NCI-H82 treated with DMSO at 0.1 percent for 48 hours (cell line): Measurements from ENCODE around the gene ODF4.

Experiments used
- DNase-seq: peaks from one replicate; lab custom pipeline; 2025; ENCODE audit not compliant: unreplicated experiment; lab: John Stamatoyannopoulos, UW

Gene ODF4, protein sequence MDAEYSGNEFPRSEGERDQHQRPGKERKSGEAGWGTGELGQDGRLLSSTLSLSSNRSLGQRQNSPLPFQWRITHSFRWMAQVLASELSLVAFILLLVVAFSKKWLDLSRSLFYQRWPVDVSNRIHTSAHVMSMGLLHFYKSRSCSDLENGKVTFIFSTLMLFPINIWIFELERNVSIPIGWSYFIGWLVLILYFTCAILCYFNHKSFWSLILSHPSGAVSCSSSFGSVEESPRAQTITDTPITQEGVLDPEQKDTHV

DNA sequence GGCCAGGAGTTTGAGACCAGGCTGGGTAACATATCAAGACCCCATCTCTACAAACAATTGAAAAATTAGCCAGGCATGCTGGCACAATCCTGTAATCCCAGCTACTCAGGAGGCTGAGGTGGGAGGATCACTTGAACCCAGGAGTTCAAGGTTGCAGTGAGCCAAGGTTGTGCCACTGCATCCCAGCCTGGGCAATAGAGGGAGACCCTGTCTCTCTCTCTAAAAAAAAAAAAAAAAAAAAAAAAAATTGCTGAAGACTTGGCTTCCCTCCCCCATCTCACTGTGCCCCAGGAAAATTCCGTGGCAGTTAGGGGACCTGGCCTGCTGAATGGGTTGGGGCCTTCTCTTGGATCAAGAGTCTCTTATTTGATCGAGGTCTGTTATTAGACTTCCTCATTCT is at the start of gene ODF4:
Gene ODF4, plus strand, starts transcription at position 301 of the 400 bp plus-strand sequence. CDS start 212 bp downstream, outside the sequence.
- DNase-seq: no peak

DNA sequence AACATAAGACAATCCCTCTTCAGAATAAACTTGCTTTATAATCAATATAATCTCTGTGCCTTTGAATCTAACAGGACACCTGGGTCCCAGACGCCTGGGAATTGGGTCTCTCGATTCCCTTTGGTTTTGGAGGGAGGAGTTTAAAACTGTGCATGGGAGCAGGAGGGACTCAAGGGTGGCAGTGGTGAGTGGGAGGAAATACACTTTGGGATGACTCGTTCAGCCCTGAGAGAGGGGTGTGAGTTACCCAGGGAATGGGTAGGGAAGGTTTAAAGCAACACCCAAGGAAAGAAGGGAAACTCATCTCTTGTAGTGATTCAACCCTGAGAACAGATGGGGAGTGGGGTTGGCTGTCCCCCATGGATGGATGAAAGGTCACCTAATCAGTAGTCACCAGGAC is 49.6 kb upstream of the ODF4 start:
- no peak for DNase-seq

DNA sequence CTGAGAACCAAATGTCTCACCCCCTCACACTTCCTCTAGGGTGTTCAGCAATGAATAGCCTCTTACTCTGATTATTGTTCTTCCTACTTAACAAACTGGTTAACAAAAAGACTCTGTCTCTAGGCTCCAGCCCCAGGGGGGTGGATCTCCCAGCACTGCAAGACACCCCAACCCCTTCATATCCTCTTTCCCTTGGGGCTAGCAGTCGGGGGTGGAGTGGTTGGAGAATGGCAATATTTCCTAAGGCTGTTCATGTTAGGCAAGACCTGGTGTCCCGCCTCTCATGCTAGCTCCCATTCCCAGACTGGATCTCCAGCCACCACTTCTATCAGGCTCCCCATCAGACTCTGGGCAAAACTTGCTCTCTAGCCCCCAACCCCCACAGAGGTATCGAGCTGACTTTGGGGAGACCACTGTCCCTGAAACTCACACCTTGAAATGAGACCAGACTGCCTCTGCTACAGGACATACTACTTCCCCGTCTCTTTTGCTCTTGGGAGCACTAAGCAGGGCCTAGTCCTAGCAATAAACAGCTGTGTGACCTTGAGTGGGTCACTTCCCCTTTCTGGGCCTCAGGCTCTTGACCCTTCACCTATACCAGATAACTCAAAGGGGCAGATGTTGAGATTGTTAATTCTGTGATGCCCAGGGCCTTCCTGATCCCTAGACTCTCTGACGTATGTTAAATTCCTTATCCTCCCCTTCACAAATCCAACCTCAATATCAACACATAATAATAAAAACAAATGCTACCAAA is 46.8 kb upstream of the ODF4 start:
- no peak for DNase-seq

DNA sequence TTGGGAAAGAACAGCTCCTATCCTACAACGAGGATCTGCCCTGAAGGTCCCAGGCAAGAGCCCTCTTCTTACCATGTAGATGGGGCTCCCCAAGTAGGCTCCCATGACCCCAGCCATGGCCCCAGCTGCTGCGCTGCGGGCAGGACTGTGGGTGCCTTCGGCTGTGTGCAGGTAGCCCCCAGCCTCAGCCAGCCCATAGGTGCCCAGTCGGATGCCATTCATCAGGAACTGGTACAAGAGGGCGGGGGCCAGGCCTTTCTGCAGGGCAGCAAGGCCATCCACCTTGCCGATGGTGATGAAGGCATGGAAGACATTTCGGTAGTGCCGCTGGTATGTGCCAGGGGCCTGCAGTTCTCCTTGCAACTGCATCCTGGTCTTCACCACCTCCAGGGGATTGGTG is 45.3 kb upstream of the ODF4 start:
- no peak for DNase-seq

DNA sequence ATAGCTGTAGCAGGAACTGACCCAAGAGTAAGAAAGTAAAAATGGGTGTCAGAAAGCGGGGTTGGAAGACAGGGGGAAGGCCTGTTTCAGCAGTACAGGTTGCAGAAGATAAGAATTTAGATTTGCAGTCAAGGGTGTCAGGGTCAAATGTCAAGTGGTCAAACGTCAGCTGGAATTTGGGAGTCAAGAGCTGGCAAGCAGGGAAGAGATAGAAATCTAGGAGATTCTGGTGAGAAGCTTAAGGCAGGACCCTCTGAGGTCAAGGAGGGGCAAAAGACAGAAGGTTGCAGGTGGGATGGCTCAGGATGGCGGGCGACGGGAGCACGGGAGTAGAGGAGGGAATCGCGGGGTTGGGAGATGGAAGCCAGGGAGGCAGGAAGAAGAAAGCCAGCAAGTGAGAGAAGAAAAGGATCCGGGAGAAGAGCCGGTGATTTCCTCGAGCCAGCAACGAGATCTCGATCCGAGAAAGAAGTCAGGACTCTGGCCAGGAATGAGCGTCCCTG is 44.8 kb upstream of the ODF4 start:
- DNase-seq: no peak

DNA sequence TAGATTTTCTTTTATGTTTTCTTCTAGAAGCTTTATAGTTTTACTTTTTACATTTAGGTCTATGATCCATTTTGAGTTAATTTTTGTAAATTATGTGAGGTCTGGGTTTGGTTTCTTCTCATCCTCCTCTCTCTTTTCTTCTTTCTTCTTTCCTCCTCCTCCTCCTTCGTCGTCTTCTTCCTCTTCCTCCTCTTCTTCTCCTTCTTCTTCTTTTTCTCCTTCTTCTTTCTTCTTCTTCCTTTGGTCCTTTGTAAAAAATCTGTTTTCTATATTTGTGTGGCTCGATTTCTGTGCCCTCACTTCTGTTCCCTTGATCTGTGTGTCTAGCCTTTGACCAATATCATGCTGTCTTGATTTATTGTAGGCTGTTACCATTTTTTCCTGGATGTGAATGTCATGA is 39.4 kb upstream of the ODF4 start:
- no peak for DNase-seq

DNA sequence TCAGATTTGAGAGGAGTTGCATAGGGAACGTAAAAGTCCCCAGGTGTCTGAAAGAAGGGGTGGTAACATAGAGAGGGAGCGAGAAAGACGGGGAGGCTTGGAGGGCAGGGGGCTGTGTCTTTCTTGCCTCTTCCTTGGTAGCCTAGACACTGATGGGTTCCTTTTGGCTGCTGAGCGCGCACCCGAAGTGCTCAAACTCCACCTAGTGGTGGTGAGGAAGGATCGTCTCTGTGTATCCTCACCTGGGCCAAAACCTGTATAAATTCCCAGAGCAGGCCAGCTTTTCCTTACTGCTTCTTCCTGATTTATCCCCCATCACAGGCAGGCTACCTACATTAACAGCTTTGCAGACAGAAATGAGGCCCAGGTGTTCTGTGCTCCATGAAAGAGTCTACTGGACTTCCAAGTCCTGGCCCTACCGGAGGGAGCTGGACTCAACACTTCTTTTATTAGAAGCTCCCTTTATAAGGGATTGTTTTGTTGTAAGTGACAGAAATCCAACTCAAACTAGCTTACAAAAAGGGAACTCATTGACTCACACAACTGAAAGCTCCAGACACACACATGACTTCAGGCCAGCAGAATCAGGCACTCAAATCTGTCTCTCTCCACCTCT is 38.9 kb upstream of the ODF4 start:
- peak; percentile 84 for DNase-seq

DNA sequence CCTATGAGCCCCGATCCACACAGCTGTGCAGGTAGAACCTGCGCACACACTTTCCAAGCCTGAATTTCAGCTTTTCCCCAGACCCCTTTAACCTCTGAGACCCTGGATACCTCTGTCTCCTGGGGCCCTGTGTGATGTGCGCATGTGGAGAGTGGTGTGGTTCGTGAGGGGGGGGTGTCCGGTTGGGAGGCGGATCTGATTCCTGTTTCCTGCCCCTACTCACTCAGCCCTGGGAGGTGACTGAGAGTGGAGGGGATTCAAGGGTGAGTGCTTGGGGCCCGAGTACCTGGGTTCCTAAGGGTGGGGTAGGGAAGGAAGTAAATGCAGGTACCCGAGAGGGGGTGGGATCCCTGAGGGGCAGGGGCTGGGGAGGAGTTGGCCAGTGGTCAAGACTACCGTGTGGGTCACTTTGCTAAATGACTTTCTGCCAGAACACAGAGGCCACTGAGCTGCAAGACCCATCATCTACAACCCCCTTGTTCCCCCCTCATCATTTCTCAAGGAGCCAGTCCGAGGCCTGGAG is 29.0 kb upstream of the ODF4 start:
- no peak for DNase-seq

DNA sequence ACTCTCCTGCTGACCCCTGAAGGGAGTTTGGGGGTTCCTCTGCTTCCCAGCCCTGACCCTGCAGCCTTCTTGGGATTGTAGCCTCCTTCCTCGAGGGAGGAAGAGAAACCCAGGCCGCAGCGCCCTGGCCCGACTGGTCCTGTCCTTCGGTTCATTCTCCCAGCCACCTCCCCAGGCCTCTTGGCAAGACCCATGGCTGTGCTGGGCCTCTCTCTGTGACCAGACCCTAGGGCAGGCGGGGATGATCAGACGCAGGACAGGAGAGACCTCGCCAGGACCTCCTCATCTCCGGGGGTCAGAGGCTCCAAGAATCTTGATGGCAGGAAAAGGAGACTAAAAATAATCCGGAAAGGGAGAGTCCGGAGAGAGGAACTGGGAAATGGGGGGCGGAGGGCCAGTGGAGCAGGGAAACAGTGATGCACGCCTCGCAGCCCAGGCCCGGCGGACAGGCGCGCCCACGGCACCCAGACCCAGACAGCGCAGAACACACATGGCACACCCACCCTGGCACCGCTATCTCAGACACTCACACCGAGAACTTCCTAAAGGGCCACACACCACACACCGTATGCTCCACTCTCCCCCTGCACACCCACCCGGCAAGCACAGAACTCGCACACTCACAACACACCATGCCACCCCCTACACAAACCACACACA is 28.4 kb upstream of the ODF4 start:
- DNase-seq: no peak

DNA sequence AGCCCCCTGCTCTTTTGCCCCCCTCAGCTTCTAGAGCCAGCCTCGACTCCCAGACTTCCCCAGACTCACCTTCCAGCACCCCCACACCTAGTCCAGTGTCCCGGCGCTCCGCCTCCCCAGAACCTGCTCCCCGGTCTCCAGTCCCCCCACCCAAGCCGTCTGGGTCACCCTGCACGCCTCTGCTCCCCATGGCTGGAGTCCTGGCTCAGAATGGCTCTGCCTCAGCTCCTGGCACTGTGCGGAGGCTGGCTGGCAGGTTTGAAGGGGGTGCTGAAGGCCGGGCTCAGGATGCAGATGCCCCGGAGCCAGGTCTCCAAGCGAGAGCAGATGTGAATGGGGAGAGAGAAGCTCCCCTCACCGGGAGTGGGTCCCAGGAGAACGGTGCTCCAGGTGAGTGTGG is 27.4 kb upstream of the ODF4 start:
- DNase-seq: no peak

DNA sequence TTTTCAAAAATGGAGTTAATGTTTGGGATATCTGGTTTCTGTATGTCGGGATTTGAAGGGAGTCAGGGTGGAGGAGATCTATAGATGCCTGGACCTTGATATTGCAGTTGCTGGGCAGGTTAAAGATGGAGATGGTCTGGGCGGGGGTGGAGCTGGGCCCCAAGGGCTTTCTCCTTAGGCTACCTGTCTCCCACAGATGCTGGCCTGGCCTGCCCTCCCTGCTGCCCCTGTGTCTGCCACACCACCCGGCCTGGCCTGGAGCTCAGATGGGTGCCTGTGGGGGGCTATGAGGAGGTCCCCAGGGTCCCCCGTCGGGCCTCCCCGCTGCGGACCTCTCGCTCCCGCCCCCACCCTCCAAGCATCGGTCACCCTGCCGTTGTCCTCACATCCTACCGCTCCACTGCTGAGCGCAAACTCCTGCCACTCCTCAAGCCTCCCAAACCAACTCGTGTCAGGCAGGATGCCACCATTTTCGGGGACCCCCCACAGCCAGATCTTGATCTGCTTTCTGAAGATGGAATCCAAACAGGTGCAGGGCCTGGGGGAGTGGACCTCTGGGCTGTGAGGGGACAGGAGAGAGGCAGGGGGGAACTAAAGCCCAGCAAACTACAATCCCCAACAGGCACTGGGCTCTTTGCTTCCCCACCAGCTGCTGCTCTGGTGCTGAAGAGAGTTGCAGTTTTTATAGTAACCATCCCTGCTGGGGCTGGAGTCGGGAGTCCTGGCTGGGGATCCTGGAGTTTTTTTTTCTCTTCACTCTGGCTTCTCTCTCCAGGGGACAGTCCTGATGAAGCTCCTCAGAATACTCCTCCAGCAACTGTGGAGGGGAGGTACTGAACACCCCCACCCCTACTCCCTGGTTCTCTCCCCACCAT is 26.7 kb upstream of the ODF4 start:
- DNase-seq: no peak

DNA sequence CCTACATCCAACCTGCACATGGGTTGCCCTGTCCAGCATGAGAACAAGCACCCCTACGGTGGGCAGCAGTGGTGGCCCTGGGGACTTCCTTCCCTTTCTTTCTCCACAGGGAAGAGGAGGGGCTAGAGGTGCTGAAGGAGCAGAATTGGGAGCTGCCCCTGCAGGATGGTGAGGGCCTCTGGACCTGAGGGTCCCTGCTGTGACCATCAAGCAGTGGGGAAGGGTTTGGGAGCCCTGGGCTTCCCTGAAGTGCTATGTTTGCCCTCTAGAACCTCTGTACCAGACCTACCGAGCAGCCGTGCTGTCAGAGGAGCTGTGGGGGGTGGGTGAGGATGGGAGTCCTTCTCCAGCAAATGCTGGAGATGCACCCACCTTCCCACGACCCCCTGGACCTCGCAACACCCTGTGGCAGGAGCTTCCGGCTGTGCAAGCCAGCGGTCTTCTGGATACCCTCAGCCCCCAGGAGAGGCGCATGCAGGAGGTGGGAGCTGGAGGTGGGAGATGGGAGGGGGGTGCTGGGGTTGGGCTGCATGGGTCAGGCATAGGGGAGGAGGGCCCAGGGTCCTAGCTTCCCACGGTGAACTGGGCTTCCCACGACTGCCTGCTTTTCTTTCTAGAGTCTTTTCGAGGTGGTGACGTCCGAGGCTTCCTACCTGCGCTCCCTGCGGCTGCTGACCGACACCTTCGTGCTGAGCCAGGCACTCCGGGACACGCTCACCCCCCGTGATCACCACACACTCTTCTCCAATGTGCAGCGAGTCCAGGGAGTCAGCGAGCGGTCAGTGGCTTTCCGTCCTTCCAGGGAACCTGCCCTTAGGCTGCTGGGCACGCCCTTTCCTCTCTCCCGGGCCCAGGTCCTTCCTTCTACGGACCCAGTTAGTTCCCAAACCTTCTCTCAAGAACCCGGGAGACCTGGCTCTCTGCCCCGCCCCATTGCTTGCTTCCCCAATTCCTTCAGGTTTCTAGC is 24.6 kb upstream of the ODF4 start:
- no peak for DNase-seq

DNA sequence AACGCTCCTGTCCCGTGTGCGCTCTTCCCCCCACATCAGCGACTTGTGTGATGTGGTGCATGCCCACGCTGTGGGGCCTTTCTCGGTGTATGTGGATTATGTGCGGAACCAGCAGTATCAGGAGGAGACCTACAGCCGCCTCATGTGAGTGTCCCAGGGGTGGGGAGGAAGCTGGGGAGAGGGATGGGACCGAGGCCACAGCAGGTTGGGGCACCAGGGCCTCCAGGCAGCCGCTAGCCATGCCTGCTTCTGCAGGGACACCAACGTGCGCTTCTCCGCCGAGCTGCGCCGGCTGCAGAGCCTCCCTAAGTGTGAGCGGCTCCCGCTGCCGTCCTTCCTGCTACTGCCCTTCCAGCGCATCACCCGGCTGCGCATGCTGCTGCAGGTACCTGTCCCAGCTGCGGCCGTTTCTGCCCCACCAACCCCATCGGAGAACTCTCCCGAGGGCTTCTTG is 23.8 kb upstream of the ODF4 start:
- no peak for DNase-seq

DNA sequence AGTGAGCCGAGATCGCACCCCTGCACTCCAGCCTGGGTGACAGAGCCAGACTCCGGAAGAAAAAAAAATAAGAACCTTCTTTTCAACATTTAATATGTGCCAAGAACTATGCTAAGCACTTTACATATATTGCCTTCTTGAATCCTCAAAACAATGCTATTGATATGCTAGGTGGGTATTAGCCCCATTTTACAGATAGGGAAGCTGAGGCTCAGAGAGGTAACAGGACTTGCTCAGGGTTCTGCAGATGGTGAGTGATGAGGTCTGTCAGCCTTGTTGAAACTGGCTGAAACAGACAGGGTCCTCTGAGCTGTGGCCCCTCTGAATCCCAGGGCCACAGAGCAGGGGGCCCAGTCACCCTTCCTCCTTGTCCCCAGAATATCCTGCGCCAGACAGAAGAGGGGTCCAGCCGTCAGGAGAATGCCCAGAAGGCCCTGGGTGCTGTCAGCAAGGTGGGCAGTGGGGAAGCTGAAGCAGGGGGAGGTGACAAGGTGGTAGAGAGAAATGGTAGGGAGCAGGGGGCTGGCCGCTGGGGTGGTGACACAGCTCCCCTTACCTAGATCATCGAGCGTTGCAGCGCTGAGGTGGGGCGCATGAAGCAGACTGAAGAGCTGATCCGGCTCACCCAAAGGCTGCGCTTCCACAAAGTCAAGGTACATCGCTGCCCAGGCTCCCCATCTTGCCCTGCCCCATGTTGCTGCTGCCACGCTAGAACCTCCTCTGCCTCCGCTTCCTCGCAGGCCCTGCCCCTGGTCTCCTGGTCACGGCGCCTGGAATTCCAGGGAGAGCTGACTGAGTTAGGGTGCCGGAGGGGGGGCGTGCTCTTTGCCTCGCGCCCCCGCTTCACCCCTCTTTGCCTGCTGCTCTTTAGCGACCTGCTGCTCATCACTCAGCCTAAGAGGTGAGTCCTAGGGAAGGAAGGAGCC is 21.4 kb upstream of the ODF4 start:
- DNase-seq: no peak

DNA sequence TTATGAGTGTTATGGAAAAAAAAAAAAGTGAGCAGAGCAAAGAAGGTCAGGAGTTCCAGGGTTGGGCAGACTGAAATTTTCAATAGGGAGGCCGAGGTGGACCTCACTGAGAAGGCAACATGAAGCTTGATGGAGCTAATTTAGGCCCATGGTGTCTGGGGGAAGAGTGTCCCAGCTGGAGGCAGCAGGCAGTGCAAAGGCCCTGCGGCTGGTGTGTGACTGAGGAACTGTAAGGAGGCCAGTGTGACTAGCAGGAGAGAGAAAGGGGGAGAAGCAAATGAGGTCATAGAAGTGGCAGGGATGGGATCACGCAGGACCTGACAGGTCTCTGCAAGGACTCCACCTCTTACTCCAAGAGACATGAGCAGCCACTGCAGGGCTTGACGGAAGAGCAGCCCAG is 19.4 kb upstream of the ODF4 start:
- no peak for DNase-seq

DNA sequence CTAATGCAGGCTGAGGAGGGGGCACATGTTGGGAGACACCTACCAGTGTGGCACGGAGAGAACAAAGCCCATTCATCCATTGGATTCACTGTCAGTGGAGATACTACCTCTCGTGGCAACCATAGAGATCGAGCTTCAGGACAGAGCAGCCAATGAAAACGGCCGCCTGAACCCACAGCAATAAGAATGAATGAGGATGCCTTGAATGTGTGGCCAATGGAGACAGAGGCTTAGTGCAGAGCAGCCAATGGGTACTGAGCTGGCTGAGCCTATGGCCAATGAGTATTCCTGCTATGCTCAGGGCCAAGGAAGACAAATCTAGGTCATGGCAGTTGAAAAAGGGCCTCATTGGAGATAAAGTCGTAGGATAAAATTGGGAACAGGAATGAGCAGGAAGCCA is 18.6 kb upstream of the ODF4 start:
- no peak for DNase-seq

DNA sequence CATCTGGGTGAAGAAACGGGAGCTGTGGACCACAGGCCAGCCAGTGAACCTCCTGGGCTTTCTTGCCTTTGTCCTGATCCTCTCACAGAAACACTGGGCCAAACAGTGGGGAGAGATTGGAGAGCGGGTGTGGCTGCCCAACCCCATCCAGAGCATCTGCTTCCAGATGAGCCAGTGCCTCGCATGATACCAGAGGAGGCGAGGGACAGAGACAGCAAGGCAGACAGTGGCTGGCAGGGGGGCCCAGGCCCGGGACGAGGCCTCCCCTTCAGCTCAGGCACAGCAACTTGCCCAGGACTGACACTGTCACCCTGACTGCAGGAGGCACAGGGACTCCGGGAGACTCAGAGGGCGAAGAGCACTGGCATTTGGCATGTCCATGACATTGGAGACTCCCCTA is 17.6 kb upstream of the ODF4 start:
- DNase-seq: no peak

DNA sequence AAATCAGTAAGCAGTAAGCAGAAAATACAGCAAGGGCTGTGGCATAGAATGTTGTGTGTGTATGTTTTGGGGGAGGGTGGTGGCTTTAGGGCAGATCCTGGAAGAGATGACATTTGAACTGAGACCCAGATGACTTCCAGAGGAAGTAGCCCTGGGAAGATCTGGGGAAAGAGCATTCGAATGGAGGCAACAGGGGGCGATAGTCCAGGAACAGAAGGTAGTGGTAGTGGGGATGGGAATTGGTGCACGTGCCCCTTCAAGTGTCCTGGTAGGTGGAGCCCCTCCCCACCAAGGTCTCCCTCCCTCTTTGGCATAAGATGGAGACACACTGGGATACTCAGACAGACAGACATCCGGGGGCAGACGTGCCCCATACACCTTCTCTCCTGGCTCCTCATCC is 15.5 kb upstream of the ODF4 start:
- DNase-seq: no peak
